Fibroblast of lung (primary cell): Measurements from ENCODE around the gene PDE2A. TPM values are rescaled to one million over a fixed set of nuclear protein-coding genes. Genes with fewer than 3 reads are reported as not detected.

Experiments
- DNase-seq, 2 donors: peaks; one replicate each; pipeline versions ENCODE4 v3.0.0 to v3.0.0-alpha.2; 2010; ENCODE audit warnings: low read depth in 2 of 2
- H2AFZ ChIP-seq: 2 replicates; pipeline ENCODE4 v1.5.1; 2012; ENCODE audit warnings: low read length, control low read depth, inconsistent platforms
- H3K27ac ChIP-seq: 2 replicates; pipeline ENCODE4 v1.5.1; 2011; ENCODE audit warnings: low read length, control low read depth; ENCODE audit not compliant: insufficient read depth
- H3K27me3 ChIP-seq: 2 replicates; pipeline ENCODE4 v1.5.1; 2011; ENCODE audit warnings: mild to moderate bottlenecking, low read length; ENCODE audit not compliant: control insufficient read depth, insufficient read depth
- H3K36me3 ChIP-seq: 2 replicates; pipeline ENCODE4 v1.5.1; 2011; ENCODE audit warnings: low read length; ENCODE audit not compliant: control insufficient read depth, insufficient read depth
- H3K4me1 ChIP-seq: 2 replicates; pipeline ENCODE4 v1.5.1; 2011; ENCODE audit warnings: low read length; ENCODE audit not compliant: control insufficient read depth, insufficient read depth; ENCODE audit errors: extremely low read depth
- H3K4me2 ChIP-seq: 2 replicates; pipeline ENCODE4 v1.5.1; 2011; ENCODE audit warnings: low read length, control low read depth; ENCODE audit not compliant: insufficient read depth; ENCODE audit errors: extremely low read depth
- H3K4me3 ChIP-seq, 4 experiments: fragments of 200-600 bp in 1 of 4; sonication (generic) in 1 of 4; replicated peaks in 1 of 4; 2 replicates each; pipeline ENCODE4 v1.5.1; 2011 to 2016; ENCODE audit warnings: low read length in 4 of 4, low read depth in 3 of 4, mild to moderate bottlenecking in 3 of 4, control low read depth in 2 of 4, inconsistent platforms in 1 of 4, mixed read lengths in 1 of 4; ENCODE audit not compliant: insufficient read depth in 1 of 4; ENCODE audit errors: control extremely low read depth in 1 of 4
- H3K79me2 ChIP-seq: 2 replicates; pipeline ENCODE4 v1.5.1; 2012; ENCODE audit warnings: mild to moderate bottlenecking, low read length, inconsistent platforms; ENCODE audit not compliant: control insufficient read depth, insufficient read depth
- H3K9ac ChIP-seq: 2 replicates; pipeline ENCODE4 v1.5.1; 2011; ENCODE audit warnings: mild to moderate bottlenecking, low read length, control low read depth; ENCODE audit not compliant: insufficient read depth
- H3K9me3 ChIP-seq: 2 replicates; pipeline ENCODE4 v1.5.1; 2012; ENCODE audit warnings: low read depth, low read length; ENCODE audit not compliant: control insufficient read depth, insufficient read depth
- H4K20me1 ChIP-seq: 2 replicates; pipeline ENCODE4 v1.5.1; 2011; ENCODE audit warnings: low read length; ENCODE audit not compliant: control insufficient read depth, insufficient read depth; ENCODE audit errors: extremely low read depth
- EZH2 ChIP-seq: IDR thresholded peaks from 2 replicates; pipeline ENCODE4 v1.5.1; 2012; ENCODE audit warnings: low read length, control low read depth, mild to moderate bottlenecking; ENCODE audit errors: missing control alignments
- polyA plus RNA-seq, 2 donors: library from polyadenylated mRNA; depleted of rRNA in 1 of 2; stranded (reverse) in 1 of 2; unstranded in 1 of 2; fragments of >200 nt; gene quantifications; 2 replicates each; pipeline ENCODE4 v1.2.1, GENCODE V29; 2011 to 2012; ENCODE audit warnings: missing spikeins in 1 of 2
- total RNA-seq: library from RNA; depleted of rRNA; stranded (reverse); fragments of >200 nt; gene quantifications from 2 replicates; pipeline ENCODE4 v1.2.1, GENCODE V29; 2014
- TF ChIP-seq, protein P1 (sequence below), 2 donors: IDR thresholded peaks in 1 of 2; conservative IDR thresholded peaks in 1 of 2; 1 replicate in 1 of 2; 2 replicates in 1 of 2; pipeline ENCODE4 v1.5.1; 2011 to 2012; ENCODE audit warnings: low read length in 2 of 2, control low read depth in 1 of 2, inconsistent platforms in 1 of 2, low read depth in 1 of 2, mild to moderate bottlenecking in 1 of 2

Gene PDE2A
- total and polyA plus RNA-seq, 2 donors (not counting 1 experiment from before 2014, with no cell fraction given), result 0.50 to 2.6 TPM

DNA sequence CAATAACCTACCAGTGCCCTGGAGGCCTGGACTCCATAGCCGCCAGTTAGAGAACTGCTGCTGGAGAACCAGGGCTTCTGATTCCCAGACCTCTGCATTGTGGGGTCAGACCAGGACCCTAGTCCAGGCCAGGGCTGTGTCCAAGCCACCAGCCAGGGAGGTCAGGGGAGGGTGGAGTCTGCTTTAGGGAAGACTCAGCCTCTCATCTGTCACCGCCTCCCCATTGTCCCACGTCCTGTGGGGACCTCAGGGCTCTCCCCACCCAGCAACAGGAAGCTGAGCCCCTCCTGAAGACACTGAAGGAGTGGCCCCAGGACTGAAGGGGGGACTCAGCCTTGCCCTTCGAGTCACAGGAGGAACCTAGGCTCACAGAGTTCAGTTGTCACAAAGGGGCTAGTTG lies 41.2 kb downstream of the PDE2A start:
- no peaks in the 10 kb centered on the region for H3K4me1 ChIP-seq
- no peak for DNase-seq
- no peak overlapping the region for H3K27ac ChIP-seq
- H3K36me3 ChIP-seq, result no peaks in the 10 kb centered on the region
- no peak overlapping the region for H2AFZ ChIP-seq
- no peak overlapping the region for H3K4me2 ChIP-seq
- peaks cover 8% of the 10 kb centered on the region for H3K27me3 ChIP-seq
- no peak overlapping the region for H3K9ac ChIP-seq
- TF ChIP-seq EZH2, result no peak
- TF ChIP-seq, protein P1, sequence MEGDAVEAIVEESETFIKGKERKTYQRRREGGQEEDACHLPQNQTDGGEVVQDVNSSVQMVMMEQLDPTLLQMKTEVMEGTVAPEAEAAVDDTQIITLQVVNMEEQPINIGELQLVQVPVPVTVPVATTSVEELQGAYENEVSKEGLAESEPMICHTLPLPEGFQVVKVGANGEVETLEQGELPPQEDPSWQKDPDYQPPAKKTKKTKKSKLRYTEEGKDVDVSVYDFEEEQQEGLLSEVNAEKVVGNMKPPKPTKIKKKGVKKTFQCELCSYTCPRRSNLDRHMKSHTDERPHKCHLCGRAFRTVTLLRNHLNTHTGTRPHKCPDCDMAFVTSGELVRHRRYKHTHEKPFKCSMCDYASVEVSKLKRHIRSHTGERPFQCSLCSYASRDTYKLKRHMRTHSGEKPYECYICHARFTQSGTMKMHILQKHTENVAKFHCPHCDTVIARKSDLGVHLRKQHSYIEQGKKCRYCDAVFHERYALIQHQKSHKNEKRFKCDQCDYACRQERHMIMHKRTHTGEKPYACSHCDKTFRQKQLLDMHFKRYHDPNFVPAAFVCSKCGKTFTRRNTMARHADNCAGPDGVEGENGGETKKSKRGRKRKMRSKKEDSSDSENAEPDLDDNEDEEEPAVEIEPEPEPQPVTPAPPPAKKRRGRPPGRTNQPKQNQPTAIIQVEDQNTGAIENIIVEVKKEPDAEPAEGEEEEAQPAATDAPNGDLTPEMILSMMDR (conservative IDR thresholded peaks at IDR 0.05 in 1 of 2, IDR thresholded peaks at IDR 0.05 in 1 of 2; ENCODE audit: low read depth in 1 of 2, low read length in 2 of 2), result no peak
- no peaks in the 10 kb centered on the region for H4K20me1 ChIP-seq
- no peaks in the 10 kb centered on the region for H3K79me2 ChIP-seq
- no peaks in the 10 kb centered on the region for H3K9me3 ChIP-seq
- no peak overlapping the region for H3K4me3 ChIP-seq

DNA sequence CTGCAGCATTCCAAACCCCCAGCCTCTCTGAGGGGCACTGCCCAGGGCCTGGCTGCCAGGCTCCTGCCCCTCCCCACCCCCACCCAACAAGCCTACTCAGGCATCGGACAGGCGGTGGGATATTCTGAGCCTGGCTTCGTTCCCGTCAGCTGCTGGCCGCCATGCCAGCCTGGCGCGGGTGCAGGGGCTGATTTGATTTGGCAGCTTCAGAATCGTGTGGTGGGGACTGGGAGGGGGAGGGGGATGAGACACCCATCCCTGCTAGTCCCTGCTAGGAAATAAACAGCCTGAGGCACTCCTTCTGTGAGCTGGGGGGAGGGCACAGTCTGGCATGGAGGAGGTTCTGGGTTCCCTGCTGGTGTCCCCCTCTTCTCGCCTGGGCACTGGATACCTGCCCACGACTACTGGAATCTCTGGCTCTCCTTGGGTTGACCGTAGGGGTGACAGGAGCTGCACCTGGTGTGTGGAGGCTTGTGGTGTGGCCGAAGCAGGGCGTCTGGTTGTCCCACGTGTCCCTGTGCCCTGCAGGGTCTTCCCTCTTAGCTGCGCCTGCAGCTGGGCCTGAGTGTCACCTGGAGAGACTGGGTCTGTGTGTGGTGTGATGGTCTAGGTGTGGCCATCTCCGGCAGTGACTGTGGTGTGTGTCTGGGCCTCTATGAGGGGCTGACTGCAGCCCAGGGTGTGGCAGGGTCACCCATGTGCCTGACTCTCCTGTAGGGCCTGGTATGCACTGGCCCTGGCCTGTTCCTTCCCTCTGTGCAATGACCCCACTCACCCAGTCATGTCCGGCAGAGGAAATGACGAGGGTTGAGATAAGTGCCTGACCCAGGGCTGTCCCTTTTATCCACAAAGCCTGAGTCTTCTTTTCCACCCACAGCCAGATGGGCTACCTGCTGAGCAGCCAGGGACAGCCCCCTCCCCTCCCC lies 42.2 kb downstream of the PDE2A start:
- Histone ChIP-seq H3K4me1 (no peaks in the 10 kb centered on the region), H3K9me3 (no peaks in the 10 kb centered on the region), H2AFZ (no peak overlapping the region), H3K27me3 (peaks cover 8% of the 10 kb centered on the region), H3K4me3 (no peak overlapping the region), H3K4me2 (no peak overlapping the region), H3K36me3 (no peaks in the 10 kb centered on the region), H3K27ac (no peak overlapping the region), H3K79me2 (no peaks in the 10 kb centered on the region), H3K9ac (no peak overlapping the region), H4K20me1 (no peaks in the 10 kb centered on the region)
- TF ChIP-seq EZH2, result no peak
- TF ChIP-seq, protein P1 (conservative IDR thresholded peaks at IDR 0.05 in 1 of 2, IDR thresholded peaks at IDR 0.05 in 1 of 2; ENCODE audit: low read depth in 1 of 2, low read length in 2 of 2), result no peak
- no peak for DNase-seq

DNA sequence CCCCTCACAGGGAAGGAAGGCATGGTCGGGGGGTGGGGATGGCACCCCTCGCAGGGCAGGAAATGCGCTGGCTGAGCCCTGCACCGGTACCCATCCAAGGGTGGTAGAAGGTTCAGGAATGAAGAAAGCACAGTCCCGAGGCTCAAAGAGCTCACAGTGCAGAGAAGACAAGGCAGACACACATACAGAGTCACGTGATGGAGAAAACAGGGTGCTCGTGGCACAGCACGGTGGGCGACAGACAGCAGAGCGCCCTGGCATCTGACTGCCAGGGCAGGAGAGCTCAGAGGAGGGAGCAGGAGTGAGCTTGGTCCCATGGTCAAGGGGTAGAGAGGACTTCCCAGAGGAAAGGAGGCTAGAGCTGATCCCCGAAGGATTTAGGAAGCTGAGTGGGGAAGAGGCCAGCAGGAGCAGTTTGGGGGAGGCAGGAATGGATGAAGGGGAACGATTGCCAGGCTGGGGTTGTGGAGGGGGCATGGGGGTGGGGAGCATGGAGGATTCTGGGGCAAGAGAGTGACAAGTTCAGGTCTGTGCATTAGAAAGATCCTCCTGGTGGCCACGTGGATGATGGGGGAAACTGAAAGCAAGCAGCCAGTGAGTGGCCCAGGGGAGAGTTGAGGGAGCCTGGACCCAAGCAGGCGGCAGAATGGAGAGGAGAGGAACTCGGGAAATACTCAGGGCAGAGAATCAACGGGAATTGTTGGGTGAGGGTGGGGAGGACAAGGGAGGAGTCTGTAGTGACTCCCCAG lies 43.9 kb downstream of the PDE2A start:
- no peaks in the 10 kb centered on the region for H3K4me1 ChIP-seq
- no peaks in the 10 kb centered on the region for H3K27me3 ChIP-seq
- H3K4me3 ChIP-seq, result no peak overlapping the region
- no peak for TF ChIP-seq EZH2
- TF ChIP-seq, protein P1 (conservative IDR thresholded peaks at IDR 0.05 in 1 of 2, IDR thresholded peaks at IDR 0.05 in 1 of 2; ENCODE audit: low read depth in 1 of 2, low read length in 2 of 2), result no peak
- no peak overlapping the region for H2AFZ ChIP-seq
- H3K27ac ChIP-seq, result no peak overlapping the region
- no peak for DNase-seq
- no peaks in the 10 kb centered on the region for H3K36me3 ChIP-seq
- no peak overlapping the region for H3K4me2 ChIP-seq
- H4K20me1 ChIP-seq, result no peaks in the 10 kb centered on the region
- H3K79me2 ChIP-seq, result no peaks in the 10 kb centered on the region
- no peak overlapping the region for H3K9ac ChIP-seq
- H3K9me3 ChIP-seq, result no peaks in the 10 kb centered on the region
